GM19193 (cell line): Measurements from ENCODE around the gene MAP4K2.
A peak's percentile ranks its signal among the peaks of the same experiment; 100 is the strongest.

ENCODE experiments used
- POLR2A ChIP-seq: IDR thresholded peaks from 4 replicates; pipeline ENCODE4 v1.6.1; 2011; ENCODE audit not compliant: insufficient read depth, insufficient read length; ENCODE audit errors: extremely low read depth

MAP4K2 gene

GRCh38 chr11:64832467-64833197 lies 29.6 kb upstream of the MAP4K2 start:
- no peak for TF ChIP-seq POLR2A

- TF ChIP-seq POLR2A, result no peak
Measured at GRCh38 chr11:64831411-64831891, 28.4 kb upstream of the MAP4K2 start.

GRCh38 chr11:64829536-64830251 lies 26.7 kb upstream of the MAP4K2 start:
- TF ChIP-seq POLR2A, result no peak

- TF ChIP-seq POLR2A, result no peak
Measured at GRCh38 chr11:64827451-64827839, 24.4 kb upstream of the MAP4K2 start.

GRCh38 chr11:64826578-64827450 lies 23.8 kb upstream of the MAP4K2 start:
- TF ChIP-seq POLR2A, result no peak

- no peak for TF ChIP-seq POLR2A
Measured at GRCh38 chr11:64826062-64826461, 23.0 kb upstream of the MAP4K2 start.

GRCh38 chr11:64823568-64824119 lies 20.6 kb upstream of the MAP4K2 start:
- TF ChIP-seq POLR2A, result no peak

- no peak for TF ChIP-seq POLR2A
Measured at GRCh38 chr11:64817476-64817875, 14.5 kb upstream of the MAP4K2 start.

- no peak for TF ChIP-seq POLR2A
Measured at GRCh38 chr11:64814712-64815187, 11.7 kb upstream of the MAP4K2 start.

- no peak for TF ChIP-seq POLR2A
Measured at GRCh38 chr11:64813826-64814225, 10.8 kb upstream of the MAP4K2 start.

- TF ChIP-seq POLR2A, result no peak
Measured at GRCh38 chr11:64810891-64811272, 7.9 kb upstream of the MAP4K2 start.

GRCh38 chr11:64810271-64810890 lies 7.4 kb upstream of the MAP4K2 start, which contains the start of gene MEN1:
Gene MEN1 (minus strand): TSS chr11:64810551. CDS start chr11:64810109, 442 bp downstream.
- TF ChIP-seq POLR2A, result peak; percentile 59

GRCh38 chr11:64809781-64810241 lies 6.8 kb upstream of the MAP4K2 start:
- no peak for TF ChIP-seq POLR2A

- no peak for TF ChIP-seq POLR2A
Measured at GRCh38 chr11:64805481-64805880, 2.5 kb upstream of the MAP4K2 start.

GRCh38 chr11:64804346-64805210 lies 1.6 kb upstream of the MAP4K2 start:
- no peak for TF ChIP-seq POLR2A
